WERI-Rb-1 (cell line): ENCODE results near the gene RMI1.

Experiments
- DNase-seq: peaks from one replicate; pipeline ENCODE4 v3.0.0-alpha.2; 2020
- H3K27ac ChIP-seq: fragments of 250-450 bp; sonication (Bioruptor Pico); 2 replicates; pipeline ENCODE4 v1.5.1; 2020; ENCODE audit warnings: mild to moderate bottlenecking, moderate library complexity
- H3K27me3 ChIP-seq: fragments of 250-450 bp; sonication (Bioruptor Pico); 2 replicates; pipeline ENCODE4 v1.5.1; 2021; ENCODE audit warnings: mild to moderate bottlenecking, low read depth, moderate library complexity; ENCODE audit not compliant: insufficient read depth, severe bottlenecking
- H3K36me3 ChIP-seq: fragments of 250-450 bp; sonication (Bioruptor Pico); 2 replicates; pipeline ENCODE4 v1.5.1; 2020; ENCODE audit warnings: mild to moderate bottlenecking, moderate library complexity
- H3K4me3 ChIP-seq: 2 replicates; pipeline ENCODE4 v1.5.1; 2011; ENCODE audit warnings: low read depth, mild to moderate bottlenecking, control low read depth, low read length
- H3K9me3 ChIP-seq: fragments of 250-450 bp; sonication (Bioruptor Pico); 2 replicates; pipeline ENCODE4 v1.5.1; 2021; ENCODE audit warnings: mild to moderate bottlenecking, moderate library complexity; ENCODE audit not compliant: severe bottlenecking
- CTCF ChIP-seq: IDR thresholded peaks from 2 replicates; pipeline ENCODE4 v1.5.1; 2011; ENCODE audit warnings: low read depth, mild to moderate bottlenecking, control low read depth, inconsistent platforms, low read length

RMI1 gene

GRCh38 chr9:83988411-83988810 is 7.8 kb downstream of the RMI1 start:
- Histone ChIP-seq H3K4me3 (no peak overlapping the region), H3K27me3 (no peaks in the 10 kb centered on the region), H3K36me3 (peaks cover 25% of the 10 kb centered on the region)

GRCh38 chr9:83991355-83991754 is 10.8 kb downstream of the RMI1 start:
- H3K36me3 ChIP-seq: peaks cover 21% of the 10 kb centered on the region
- no peak overlapping the region for H3K27ac ChIP-seq
- H3K4me3 ChIP-seq: no peak overlapping the region
- H3K27me3 ChIP-seq: no peaks in the 10 kb centered on the region
- no peak for DNase-seq
- no peaks in the 10 kb centered on the region for H3K9me3 ChIP-seq
- TF ChIP-seq CTCF: no peak

More at GRCh38 chr9:83988411-83988810, 7.8 kb downstream of the RMI1 start:
- no peak for DNase-seq
- H3K9me3 ChIP-seq: no peaks in the 10 kb centered on the region
- no peak overlapping the region for H3K27ac ChIP-seq
- no peak for TF ChIP-seq CTCF

- Histone ChIP-seq H3K27me3 (no peaks in the 10 kb centered on the region), H3K9me3 (no peaks in the 10 kb centered on the region), H3K4me3 (no peak overlapping the region), H3K27ac (no peak overlapping the region), H3K36me3 (peaks cover 21% of the 10 kb centered on the region)
- no peak for TF ChIP-seq CTCF
- no peak for DNase-seq
Observed at GRCh38 chr9:83992407-83992806, 11.8 kb downstream of the RMI1 start.

- no peaks in the 10 kb centered on the region for H3K9me3 ChIP-seq
- no peak overlapping the region for H3K4me3 ChIP-seq
- H3K27me3 ChIP-seq: no peaks in the 10 kb centered on the region
- no peak overlapping the region for H3K27ac ChIP-seq
- no peak for TF ChIP-seq CTCF
- H3K36me3 ChIP-seq: peaks cover 21% of the 10 kb centered on the region
- DNase-seq: no peak
Observed at GRCh38 chr9:83992901-83993300, 12.3 kb downstream of the RMI1 start.

GRCh38 chr9:83996126-83996525 is 15.5 kb downstream of the RMI1 start:
- H3K9me3 ChIP-seq: no peaks in the 10 kb centered on the region
- H3K4me3 ChIP-seq: no peak overlapping the region
- no peak overlapping the region for H3K27ac ChIP-seq
- H3K27me3 ChIP-seq: no peaks in the 10 kb centered on the region
- no peak for TF ChIP-seq CTCF
- H3K36me3 ChIP-seq: peaks cover 17% of the 10 kb centered on the region
- no peak for DNase-seq

- no peaks in the 10 kb centered on the region for H3K9me3 ChIP-seq
- H3K4me3 ChIP-seq: no peak overlapping the region
- H3K27ac ChIP-seq: no peak overlapping the region
- peaks cover 39% of the 10 kb centered on the region for H3K36me3 ChIP-seq
- DNase-seq: no peak
- TF ChIP-seq CTCF: no peak
- H3K27me3 ChIP-seq: no peaks in the 10 kb centered on the region
Observed at GRCh38 chr9:83999141-83999918, 18.7 kb downstream of the RMI1 start.
